DND-41 (cell line): ENCODE results near the gene SLIT1.

Experiments used
- ATAC-seq: fragments of 200-7000 bp; cut with Tn5 transposase; 3 replicates; pipeline ENCODE4 v1.9.1; 2021; ENCODE audit warnings: low read depth; ENCODE audit not compliant: insufficient read depth
- DNase-seq: peaks from one replicate; pipeline ENCODE4 v3.0.0-alpha.2; 2020
- H2AFZ ChIP-seq: 2 replicates; pipeline ENCODE4 v1.6.0; 2012; ENCODE audit warnings: low read depth, low read length
- H3K27ac ChIP-seq: 2 replicates; pipeline ENCODE4 v1.5.1; 2012; ENCODE audit warnings: low read length, inconsistent platforms
- H3K27me3 ChIP-seq: fragments of 200-600 bp; sonication (generic); 2 replicates; pipeline ENCODE4 v1.6.0; 2012; ENCODE audit warnings: low read length, mild to moderate bottlenecking, inconsistent platforms; ENCODE audit not compliant: insufficient read depth, poor library complexity
- H3K36me3 ChIP-seq: 2 replicates; pipeline ENCODE4 v1.5.1; 2012; ENCODE audit warnings: low read length, inconsistent platforms; ENCODE audit not compliant: insufficient read depth
- H3K4me1 ChIP-seq: 2 replicates; pipeline ENCODE4 v1.5.1; 2012; ENCODE audit warnings: mild to moderate bottlenecking, low read length; ENCODE audit not compliant: insufficient read depth
- H3K4me2 ChIP-seq: 2 replicates; pipeline ENCODE4 v1.6.0; 2012; ENCODE audit warnings: mild to moderate bottlenecking, moderate library complexity, low read length, inconsistent platforms; ENCODE audit not compliant: insufficient read depth
- H3K4me3 ChIP-seq, 2 experiments: fragments of 200-600 bp in 1 of 2; shearing (Covaris generic) in 1 of 2; 2 replicates each; pipeline ENCODE4 v1.5.1; 2012 to 2016; ENCODE audit warnings: inconsistent platforms in 2 of 2, low read length in 2 of 2, mild to moderate bottlenecking in 2 of 2, low read depth in 1 of 2, moderate library complexity in 1 of 2
- H3K79me2 ChIP-seq: 2 replicates; pipeline ENCODE4 v1.6.0; 2012; ENCODE audit warnings: low read length, inconsistent platforms; ENCODE audit not compliant: insufficient read depth
- H3K9ac ChIP-seq: 2 replicates; pipeline ENCODE4 v1.6.0; 2012; ENCODE audit warnings: low read depth, mild to moderate bottlenecking, inconsistent platforms, low read length, moderate library complexity
- H3K9me3 ChIP-seq: 2 replicates; pipeline ENCODE4 v1.5.1; 2012; ENCODE audit warnings: low read length, moderate library complexity, mild to moderate bottlenecking, inconsistent platforms; ENCODE audit not compliant: insufficient read depth, severe bottlenecking
- H4K20me1 ChIP-seq: 2 replicates; pipeline ENCODE4 v1.6.0; 2012; ENCODE audit warnings: low read length; ENCODE audit not compliant: insufficient read depth
- EZH2 ChIP-seq: IDR thresholded peaks from 3 replicates; pipeline ENCODE4 v1.6.1; 2012; ENCODE audit warnings: borderline replicate concordance, low read depth, mild to moderate bottlenecking, moderate library complexity, low read length, inconsistent platforms; ENCODE audit not compliant: severe bottlenecking
- TF ChIP-seq, protein P1 (sequence below): IDR thresholded peaks from 2 replicates; pipeline ENCODE4 v1.5.1; 2012; ENCODE audit warnings: borderline replicate concordance, low read length, moderate library complexity, mild to moderate bottlenecking; ENCODE audit not compliant: poor library complexity, severe bottlenecking; ENCODE audit errors: extremely low read depth

Gene SLIT1

GRCh38 chr10:97109547-97109946 is 76.2 kb downstream of the SLIT1 start:
- TF ChIP-seq, protein P1, sequence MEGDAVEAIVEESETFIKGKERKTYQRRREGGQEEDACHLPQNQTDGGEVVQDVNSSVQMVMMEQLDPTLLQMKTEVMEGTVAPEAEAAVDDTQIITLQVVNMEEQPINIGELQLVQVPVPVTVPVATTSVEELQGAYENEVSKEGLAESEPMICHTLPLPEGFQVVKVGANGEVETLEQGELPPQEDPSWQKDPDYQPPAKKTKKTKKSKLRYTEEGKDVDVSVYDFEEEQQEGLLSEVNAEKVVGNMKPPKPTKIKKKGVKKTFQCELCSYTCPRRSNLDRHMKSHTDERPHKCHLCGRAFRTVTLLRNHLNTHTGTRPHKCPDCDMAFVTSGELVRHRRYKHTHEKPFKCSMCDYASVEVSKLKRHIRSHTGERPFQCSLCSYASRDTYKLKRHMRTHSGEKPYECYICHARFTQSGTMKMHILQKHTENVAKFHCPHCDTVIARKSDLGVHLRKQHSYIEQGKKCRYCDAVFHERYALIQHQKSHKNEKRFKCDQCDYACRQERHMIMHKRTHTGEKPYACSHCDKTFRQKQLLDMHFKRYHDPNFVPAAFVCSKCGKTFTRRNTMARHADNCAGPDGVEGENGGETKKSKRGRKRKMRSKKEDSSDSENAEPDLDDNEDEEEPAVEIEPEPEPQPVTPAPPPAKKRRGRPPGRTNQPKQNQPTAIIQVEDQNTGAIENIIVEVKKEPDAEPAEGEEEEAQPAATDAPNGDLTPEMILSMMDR, result no peak
- TF ChIP-seq EZH2, result no peak
- H3K27ac ChIP-seq, result no peak overlapping the region
- no peaks in the 10 kb centered on the region for H3K36me3 ChIP-seq
- H2AFZ ChIP-seq, result no peak overlapping the region
- peaks cover 4% of the 10 kb centered on the region; the same call in 1 of the 2 replicates for H4K20me1 ChIP-seq
- DNase-seq, result peak; percentile 13
- no peak overlapping the region for H3K4me2 ChIP-seq
- H3K4me3 ChIP-seq, result no peak overlapping the region
- no peak overlapping the region for H3K9ac ChIP-seq
- ATAC-seq, result peak; percentile 63
- H3K27me3 ChIP-seq, result peaks cover 16% of the 10 kb centered on the region
- no peaks in the 10 kb centered on the region for H3K4me1 ChIP-seq
- no peaks in the 10 kb centered on the region for H3K79me2 ChIP-seq
- H3K9me3 ChIP-seq, result no peaks in the 10 kb centered on the region

- ATAC-seq (no peak), DNase-seq (no peak)
- Histone ChIP-seq H3K4me1 (no peaks in the 10 kb centered on the region), H3K36me3 (no peaks in the 10 kb centered on the region), H3K9me3 (no peaks in the 10 kb centered on the region), H3K9ac (no peak overlapping the region), H4K20me1 (peaks cover 4% of the 10 kb centered on the region; the same call in 1 of the 2 replicates), H3K4me3 (no peak overlapping the region), H2AFZ (no peak overlapping the region), H3K4me2 (no peak overlapping the region), H3K27me3 (peaks cover 16% of the 10 kb centered on the region), H3K79me2 (no peaks in the 10 kb centered on the region), H3K27ac (no peak overlapping the region)
- TF ChIP-seq EZH2, result no peak
- TF ChIP-seq, protein P1, result no peak
Measured at GRCh38 chr10:97107551-97107950, 78.2 kb downstream of the SLIT1 start.

- ATAC-seq (no peak), DNase-seq (no peak)
- H3K27ac ChIP-seq, result no peak overlapping the region
- no peaks in the 10 kb centered on the region for H3K9me3 ChIP-seq
- peaks cover 4% of the 10 kb centered on the region; the same call in 1 of the 2 replicates for H4K20me1 ChIP-seq
- no peaks in the 10 kb centered on the region for H3K4me1 ChIP-seq
- TF ChIP-seq EZH2, result no peak
- TF ChIP-seq, protein P1, result no peak
- H3K4me3 ChIP-seq, result no peak overlapping the region
- no peak overlapping the region for H2AFZ ChIP-seq
- no peaks in the 10 kb centered on the region for H3K79me2 ChIP-seq
- no peak overlapping the region for H3K9ac ChIP-seq
- H3K27me3 ChIP-seq, result peaks cover 16% of the 10 kb centered on the region
- H3K36me3 ChIP-seq, result no peaks in the 10 kb centered on the region
- no peak overlapping the region for H3K4me2 ChIP-seq
Measured at GRCh38 chr10:97106207-97106606, 79.6 kb downstream of the SLIT1 start.

- Histone ChIP-seq H3K9me3 (no peaks in the 10 kb centered on the region), H2AFZ (no peak overlapping the region), H3K27me3 (peaks cover 13% of the 10 kb centered on the region), H3K27ac (no peak overlapping the region), H3K36me3 (no peaks in the 10 kb centered on the region), H3K79me2 (no peaks in the 10 kb centered on the region), H4K20me1 (peaks cover 4% of the 10 kb centered on the region; the same call in 1 of the 2 replicates), H3K4me3 (no peak overlapping the region), H3K9ac (no peak overlapping the region), H3K4me1 (no peaks in the 10 kb centered on the region), H3K4me2 (no peak overlapping the region)
- DNase-seq, result no peak
- TF ChIP-seq EZH2, result no peak
- TF ChIP-seq, protein P1, result no peak
- no peak for ATAC-seq
Measured at GRCh38 chr10:97105303-97105702, 80.5 kb downstream of the SLIT1 start.
